ENCODE results near the gene LEKR1.

Gene LEKR1

GRCh38 chr3:157094301-157094700, 268.1 kb downstream of the LEKR1 start:
- Histone ChIP-seq H3K9ac (ENCODE audit: insufficient read length, low read depth) (no peak overlapping the region), H3K27me3 (ENCODE audit: insufficient read depth, insufficient read length) (peaks cover 5% of the 10 kb centered on the region), H3K9me3 (ENCODE audit: insufficient read depth, low read length) (no peaks in the 10 kb centered on the region), H3K36me3 (ENCODE audit: insufficient read depth, insufficient read length, low read length) (no peaks in the 10 kb centered on the region), H3K4me1 (ENCODE audit: insufficient read depth, insufficient read length) (peaks cover 2% of the 10 kb centered on the region), H3K4me3 (ENCODE audit: insufficient read length, low read depth) (no peak overlapping the region)
- no peak for TF ChIP-seq SUZ12 (IDR thresholded peaks at IDR 0.05; ENCODE audit: extremely low read depth, insufficient read depth, insufficient read length)
- no peak for TF ChIP-seq YY1 (IDR thresholded peaks at IDR 0.05; ENCODE audit: insufficient read depth, insufficient read length)
- no peak for TF ChIP-seq ZNF274 (IDR thresholded peaks at IDR 0.05; ENCODE audit: low read depth, low read length)
- DNase-seq (ENCODE audit: low read depth, low spot score), result no peak

GRCh38 chr3:157094751-157095480, 268.8 kb downstream of the LEKR1 start:
- TF ChIP-seq ZNF274 (IDR thresholded peaks at IDR 0.05; ENCODE audit: low read depth, low read length) (no peak), YY1 (IDR thresholded peaks at IDR 0.05; ENCODE audit: insufficient read depth, insufficient read length) (no peak), SUZ12 (IDR thresholded peaks at IDR 0.05; ENCODE audit: extremely low read depth, insufficient read depth, insufficient read length) (no peak)
- Histone ChIP-seq H3K9me3 (ENCODE audit: insufficient read depth, low read length) (no peaks in the 10 kb centered on the region), H3K36me3 (ENCODE audit: insufficient read depth, insufficient read length, low read length) (no peaks in the 10 kb centered on the region), H3K9ac (ENCODE audit: insufficient read length, low read depth) (no peak overlapping the region), H3K4me3 (ENCODE audit: insufficient read length, low read depth) (no peak overlapping the region), H3K27me3 (ENCODE audit: insufficient read depth, insufficient read length) (peaks cover 5% of the 10 kb centered on the region), H3K4me1 (ENCODE audit: insufficient read depth, insufficient read length) (no peaks in the 10 kb centered on the region)
- no peak for DNase-seq (ENCODE audit: low read depth, low spot score)
